ENCODE results near the gene PAPPA.

Gene PAPPA

GRCh38 chr9:116175614-116176013 lies 22.0 kb downstream of the PAPPA start:
- TF ChIP-seq CTCF (IDR thresholded peaks at IDR 0.05; ENCODE audit: control insufficient read depth, insufficient read depth, low read depth, low read length, missing control alignments) = no peak
- DNase-seq (ENCODE audit: low read depth) = no peak

GRCh38 chr9:116178481-116179211 lies 25.1 kb downstream of the PAPPA start:
- no peak for TF ChIP-seq CTCF (IDR thresholded peaks at IDR 0.05; ENCODE audit: control insufficient read depth, insufficient read depth, low read depth, low read length, missing control alignments)
- no peak for DNase-seq (ENCODE audit: low read depth)
- H3K4me3 ChIP-seq (ENCODE audit: control insufficient read depth, low read depth, low read length) = no peak overlapping the region

More at GRCh38 chr9:116175614-116176013, 22.0 kb downstream of the PAPPA start:
- no peak overlapping the region for H3K4me3 ChIP-seq (ENCODE audit: control insufficient read depth, low read depth, low read length)

GRCh38 chr9:116179568-116179967 lies 26.0 kb downstream of the PAPPA start:
- TF ChIP-seq CTCF (IDR thresholded peaks at IDR 0.05; ENCODE audit: control insufficient read depth, insufficient read depth, low read depth, low read length, missing control alignments) = no peak
- no peak for DNase-seq (ENCODE audit: low read depth)

GRCh38 chr9:116181853-116182610 lies 28.4 kb downstream of the PAPPA start:
- H3K4me3 ChIP-seq (ENCODE audit: control insufficient read depth, low read depth, low read length) = no peak overlapping the region
- peak; percentile 29 for DNase-seq (ENCODE audit: low read depth)
- peak; percentile 7 for TF ChIP-seq CTCF (IDR thresholded peaks at IDR 0.05; ENCODE audit: control insufficient read depth, insufficient read depth, low read depth, low read length, missing control alignments)

More at GRCh38 chr9:116179568-116179967, 26.0 kb downstream of the PAPPA start:
- no peak overlapping the region for H3K4me3 ChIP-seq (ENCODE audit: control insufficient read depth, low read depth, low read length)

- H3K4me3 ChIP-seq (ENCODE audit: control insufficient read depth, low read depth, low read length) = no peak overlapping the region
- DNase-seq (ENCODE audit: low read depth) = no peak
- no peak for TF ChIP-seq CTCF (IDR thresholded peaks at IDR 0.05; ENCODE audit: control insufficient read depth, insufficient read depth, low read depth, low read length, missing control alignments)
Measured at GRCh38 chr9:116182876-116183275, 29.3 kb downstream of the PAPPA start.

GRCh38 chr9:116187570-116188170 lies 34.1 kb downstream of the PAPPA start:
- no peak overlapping the region for H3K4me3 ChIP-seq (ENCODE audit: control insufficient read depth, low read depth, low read length)
- no peak for DNase-seq (ENCODE audit: low read depth)
- TF ChIP-seq CTCF (IDR thresholded peaks at IDR 0.05; ENCODE audit: control insufficient read depth, insufficient read depth, low read depth, low read length, missing control alignments) = no peak
